ENCODE results near the gene UHRF2. TPM values are rescaled to one million over a fixed set of nuclear protein-coding genes. Genes with fewer than 3 reads are reported as not detected.

Gene UHRF2
- polyA plus RNA-seq, 3 donors: 1.6 to 36.4 (median 7.7) TPM

- Histone ChIP-seq H3K79me2 (ENCODE audit: insufficient read depth, low read length) (peaks cover 3% of the 10 kb centered on the region), H3K9me3 (replicated peaks in 1 of 2; ENCODE audit: control insufficient read depth in 1 of 2, insufficient read depth in 1 of 2, low read length in 2 of 2) (no peaks in the 10 kb centered on the region), H2AFZ (ENCODE audit: insufficient read depth, low read depth, low read length, poor library complexity, severe bottlenecking) (no peak overlapping the region), H3K27me3 (ENCODE audit: control insufficient read depth in 2 of 2, insufficient read depth in 2 of 2, low read length in 2 of 2) (no peaks in the 10 kb centered on the region), H3K27ac (ENCODE audit: low read depth in 1 of 2, low read length in 2 of 2) (no peak overlapping the region), H3K36me3 (replicated peaks in 1 of 2; ENCODE audit: control insufficient read depth in 1 of 2, insufficient read depth in 2 of 2, low read length in 2 of 2) (peaks cover 85 to 98% of the 10 kb centered on the region in 2 donors), H3K4me3 (replicated peaks in 1 of 3; ENCODE audit: low read depth in 2 of 3, low read length in 3 of 3) (no peak overlapping the region), H3K9ac (ENCODE audit: insufficient read depth, low read length, poor library complexity, severe bottlenecking) (no peak overlapping the region), H4K20me1 (ENCODE audit: insufficient read depth, low read length) (no peaks in the 10 kb centered on the region), H3K4me2 (replicated peaks; ENCODE audit: extremely low read depth, low read length, poor library complexity, severe bottlenecking) (no peak overlapping the region), H3K4me1 (ENCODE audit: control insufficient read depth in 1 of 2, insufficient read depth in 2 of 2, low read length in 2 of 2) (no peaks in the 10 kb centered on the region)
- no peak for DNase-seq
- Mint-ChIP-seq H3K27ac (peak overlapping the region in 2 of 7 donors; percentile 68 to 69), H3K4me3 (no peak overlapping the region), H3K9me3 (no peaks in the 10 kb centered on the region), H3K36me3 (peaks cover 38 to 70% of the 10 kb centered on the region in 2 donors), H3K27me3 (ENCODE audit: low read depth in 3 of 3) (no peaks in the 10 kb centered on the region), H3K4me1 (no peaks in the 10 kb centered on the region)
- WGBS (ENCODE audit: insufficient coverage): no CpG with 5 or more reads among the region's 2 CpGs
- intact Hi-C loops (cut with micrococcal nuclease): no loop called here
- TF ChIP-seq CTCF (IDR thresholded peaks at IDR 0.05): no peak
Measured at GRCh38 chr9:6484210-6484609, 71.2 kb downstream of the UHRF2 start.

GRCh38 chr9:6488395-6488794 lies 75.4 kb downstream of the UHRF2 start:
- Histone ChIP-seq H3K79me2 (ENCODE audit: insufficient read depth, low read length) (peaks cover 23% of the 10 kb centered on the region), H3K27me3 (ENCODE audit: control insufficient read depth in 2 of 2, insufficient read depth in 2 of 2, low read length in 2 of 2) (no peaks in the 10 kb centered on the region), H3K4me3 (replicated peaks in 1 of 3; ENCODE audit: low read depth in 2 of 3, low read length in 3 of 3) (no peak overlapping the region), H3K9ac (ENCODE audit: insufficient read depth, low read length, poor library complexity, severe bottlenecking) (no peak overlapping the region), H3K36me3 (replicated peaks in 1 of 2; ENCODE audit: control insufficient read depth in 1 of 2, insufficient read depth in 2 of 2, low read length in 2 of 2) (peaks cover 57 to 87% of the 10 kb centered on the region in 2 donors), H3K9me3 (replicated peaks in 1 of 2; ENCODE audit: control insufficient read depth in 1 of 2, insufficient read depth in 1 of 2, low read length in 2 of 2) (no peaks in the 10 kb centered on the region), H3K27ac (ENCODE audit: low read depth in 1 of 2, low read length in 2 of 2) (no peak overlapping the region), H4K20me1 (ENCODE audit: insufficient read depth, low read length) (peaks cover 5% of the 10 kb centered on the region), H3K4me1 (ENCODE audit: control insufficient read depth in 1 of 2, insufficient read depth in 2 of 2, low read length in 2 of 2) (no peaks in the 10 kb centered on the region), H3K4me2 (replicated peaks; ENCODE audit: extremely low read depth, low read length, poor library complexity, severe bottlenecking) (no peak overlapping the region), H2AFZ (ENCODE audit: insufficient read depth, low read depth, low read length, poor library complexity, severe bottlenecking) (no peak overlapping the region)
- TF ChIP-seq CTCF (IDR thresholded peaks at IDR 0.05): no peak
- Mint-ChIP-seq H3K4me3 (no peak overlapping the region), H3K27me3 (ENCODE audit: low read depth in 3 of 3) (no peaks in the 10 kb centered on the region), H3K9me3 (no peaks in the 10 kb centered on the region), H3K36me3 (peaks cover 54 to 71% of the 10 kb centered on the region in 2 donors), H3K4me1 (no peaks in the 10 kb centered on the region), H3K27ac (no peak overlapping the region)
- intact Hi-C loops (cut with micrococcal nuclease): no loop called here
- 100% methylated on average over 2 of the region's 7 CpGs for WGBS (ENCODE audit: insufficient coverage)
- DNase-seq: no peak
